Subcutaneous abdominal adipose tissue (tissue), 5 donors: ENCODE data around the gene PFKP.

Experiments used
- H3K27ac ChIP-seq: one replicate; pipeline ENCODE4 v1.7.0; 2013; ENCODE audit warnings: low read depth, mild to moderate bottlenecking, inconsistent platforms, low read length, moderate library complexity
- H3K27me3 ChIP-seq, 5 donors: one replicate each; pipeline ENCODE4 v1.7.0; 2013; ENCODE audit warnings: low read length in 5 of 5, inconsistent platforms in 1 of 5; ENCODE audit not compliant: control insufficient read depth in 5 of 5, insufficient read depth in 4 of 5
- H3K36me3 ChIP-seq, 5 donors: one replicate each; pipeline ENCODE4 v1.7.0; 2013; ENCODE audit warnings: low read length in 5 of 5; ENCODE audit not compliant: control insufficient read depth in 5 of 5, insufficient read depth in 5 of 5
- H3K4me1 ChIP-seq, 5 donors: one replicate each; pipeline ENCODE4 v1.7.0; 2013; ENCODE audit warnings: low read length in 5 of 5, mild to moderate bottlenecking in 3 of 5, moderate library complexity in 1 of 5; ENCODE audit not compliant: control insufficient read depth in 5 of 5, insufficient read depth in 5 of 5
- H3K4me3 ChIP-seq, 5 donors: one replicate each; pipeline ENCODE4 v1.7.0; 2013; ENCODE audit warnings: low read length in 5 of 5, low read depth in 1 of 5
- H3K9ac ChIP-seq, 5 donors: one replicate each; pipeline ENCODE4 v1.7.0; 2013; ENCODE audit warnings: low read length in 5 of 5, mild to moderate bottlenecking in 4 of 5, moderate library complexity in 3 of 5
- H3K9me3 ChIP-seq, 5 donors: one replicate each; pipeline ENCODE4 v1.7.0; 2013; ENCODE audit warnings: low read length in 5 of 5; ENCODE audit not compliant: control insufficient read depth in 5 of 5
- donor health status: healthy.
- donor health status: healthy.
- donor health status: healthy.
- donor health status: healthy.
- donor health status: healthy.

The PFKP gene

GRCh38 chr10:3031490-3031889 is 35.9 kb upstream of the PFKP start:
- H3K36me3 ChIP-seq, result no peaks in the 10 kb centered on the region
- H3K4me3 ChIP-seq, result no peak overlapping the region
- no peaks in the 10 kb centered on the region for H3K9me3 ChIP-seq
- no peak overlapping the region for H3K27ac ChIP-seq
- no peak overlapping the region for H3K9ac ChIP-seq
- peaks cover 0 to 14% (median 8%) of the 10 kb centered on the region in 5 donors for H3K4me1 ChIP-seq
- no peaks in the 10 kb centered on the region for H3K27me3 ChIP-seq

DNA sequence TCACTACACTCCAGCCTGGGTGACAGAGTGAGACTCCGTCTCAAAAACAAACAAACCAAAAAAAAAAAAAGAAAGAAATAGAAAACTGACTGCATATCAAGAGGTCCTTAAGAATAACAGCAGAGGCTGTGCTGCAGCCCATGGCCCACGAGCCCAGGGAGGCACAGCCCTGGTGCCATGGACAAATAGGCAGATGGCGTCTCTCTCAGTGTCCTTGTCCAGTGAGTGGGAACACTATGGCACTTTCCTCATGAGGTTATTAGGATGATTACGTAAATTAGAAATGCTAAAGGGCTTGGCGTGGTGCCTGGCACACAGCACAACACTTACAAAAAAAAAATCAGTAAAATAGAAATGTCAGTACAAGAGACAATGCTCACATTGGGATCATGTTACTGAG is 33.4 kb upstream of the PFKP start:
- no peak overlapping the region for H3K4me3 ChIP-seq
- peaks cover 0 to 21% (median 8%) of the 10 kb centered on the region in 5 donors for H3K4me1 ChIP-seq
- H3K36me3 ChIP-seq, result no peaks in the 10 kb centered on the region
- no peak overlapping the region for H3K9ac ChIP-seq
- H3K27ac ChIP-seq, result no peak overlapping the region
- peaks cover 0 to 5% (median 0%) of the 10 kb centered on the region in 5 donors for H3K27me3 ChIP-seq
- H3K9me3 ChIP-seq, result no peaks in the 10 kb centered on the region

- H3K4me3 ChIP-seq, result no peak overlapping the region
Observed at GRCh38 chr10:3034616-3035015, 32.7 kb upstream of the PFKP start.

DNA sequence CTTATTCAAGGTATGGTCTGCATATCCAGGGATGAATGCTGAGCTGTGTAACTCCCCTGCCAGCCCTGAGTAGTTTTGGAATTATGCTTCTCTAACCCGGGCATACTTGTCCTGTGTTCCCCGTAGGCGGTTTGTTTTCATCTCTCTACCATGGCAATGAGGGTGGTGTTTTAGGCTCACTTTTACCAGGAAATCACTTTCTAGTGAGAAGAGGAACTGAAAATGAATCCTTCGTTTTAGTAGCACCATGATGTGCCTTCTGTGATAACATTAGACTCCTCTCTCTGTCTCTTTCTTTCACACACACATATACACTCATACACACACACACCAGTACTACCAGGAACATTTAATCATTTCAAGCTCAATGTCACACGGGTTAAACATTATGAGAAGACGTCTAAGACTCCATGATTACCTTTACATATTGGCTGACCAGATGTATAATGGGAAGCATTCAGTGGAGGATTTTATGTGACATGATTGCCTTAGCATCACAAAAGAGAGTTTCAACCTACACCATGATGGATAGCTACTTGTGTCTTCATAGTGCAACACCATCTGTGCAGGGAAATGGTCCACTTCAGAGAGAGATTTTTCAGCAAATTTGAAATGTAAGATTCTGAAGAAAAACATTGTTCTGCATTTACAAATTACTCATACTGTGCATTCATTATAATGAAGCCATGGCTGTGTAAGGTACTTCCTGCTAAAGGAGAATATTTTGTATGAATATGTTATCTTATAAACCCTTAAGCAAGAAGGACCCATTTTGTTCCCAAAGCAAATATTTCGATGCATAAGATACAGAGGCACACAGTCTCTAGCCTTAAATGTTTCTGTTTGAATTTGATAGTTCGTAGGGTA is 31.0 kb upstream of the PFKP start:
- Histone ChIP-seq H3K27ac (no peak overlapping the region), H3K4me3 (no peak overlapping the region), H3K4me1 (peaks cover 0 to 21% (median 8%) of the 10 kb centered on the region in 5 donors), H3K9ac (no peak overlapping the region), H3K27me3 (peaks cover 0 to 5% (median 0%) of the 10 kb centered on the region in 5 donors), H3K36me3 (no peaks in the 10 kb centered on the region), H3K9me3 (no peaks in the 10 kb centered on the region)

More at GRCh38 chr10:3034616-3035015, 32.7 kb upstream of the PFKP start:
- peaks cover 0 to 5% (median 0%) of the 10 kb centered on the region in 5 donors for H3K27me3 ChIP-seq
- H3K9me3 ChIP-seq, result no peaks in the 10 kb centered on the region
- no peak overlapping the region for H3K27ac ChIP-seq
- H3K9ac ChIP-seq, result no peak overlapping the region
- no peaks in the 10 kb centered on the region for H3K36me3 ChIP-seq
- H3K4me1 ChIP-seq, result peaks cover 0 to 21% (median 8%) of the 10 kb centered on the region in 5 donors

- Histone ChIP-seq H3K9ac (no peak overlapping the region), H3K4me1 (peaks cover 0 to 21% (median 8%) of the 10 kb centered on the region in 5 donors), H3K4me3 (no peak overlapping the region), H3K36me3 (no peaks in the 10 kb centered on the region), H3K27me3 (peaks cover 0 to 5% (median 0%) of the 10 kb centered on the region in 5 donors), H3K9me3 (no peaks in the 10 kb centered on the region), H3K27ac (no peak overlapping the region)
Observed at GRCh38 chr10:3037182-3037581, 30.2 kb upstream of the PFKP start.

GRCh38 chr10:3040069-3040468 is 27.3 kb upstream of the PFKP start:
- peaks cover 0 to 10% (median 0%) of the 10 kb centered on the region in 5 donors for H3K4me1 ChIP-seq
- H3K9me3 ChIP-seq, result no peaks in the 10 kb centered on the region
- no peak overlapping the region for H3K4me3 ChIP-seq
- H3K36me3 ChIP-seq, result no peaks in the 10 kb centered on the region
- peaks cover 0 to 5% (median 0%) of the 10 kb centered on the region in 5 donors for H3K27me3 ChIP-seq
- H3K27ac ChIP-seq, result no peak overlapping the region
- H3K9ac ChIP-seq, result no peak overlapping the region

GRCh38 chr10:3042589-3042988 is 24.8 kb upstream of the PFKP start:
- no peak overlapping the region for H3K4me3 ChIP-seq
- H3K27me3 ChIP-seq, result peaks cover 4 to 14% (median 11%) of the 10 kb centered on the region in 5 donors
- H3K4me1 ChIP-seq, result peaks cover 2 to 10% (median 10%) of the 10 kb centered on the region in 5 donors
- no peaks in the 10 kb centered on the region for H3K36me3 ChIP-seq
- no peak overlapping the region for H3K9ac ChIP-seq
- no peaks in the 10 kb centered on the region for H3K9me3 ChIP-seq
- no peak overlapping the region for H3K27ac ChIP-seq

DNA sequence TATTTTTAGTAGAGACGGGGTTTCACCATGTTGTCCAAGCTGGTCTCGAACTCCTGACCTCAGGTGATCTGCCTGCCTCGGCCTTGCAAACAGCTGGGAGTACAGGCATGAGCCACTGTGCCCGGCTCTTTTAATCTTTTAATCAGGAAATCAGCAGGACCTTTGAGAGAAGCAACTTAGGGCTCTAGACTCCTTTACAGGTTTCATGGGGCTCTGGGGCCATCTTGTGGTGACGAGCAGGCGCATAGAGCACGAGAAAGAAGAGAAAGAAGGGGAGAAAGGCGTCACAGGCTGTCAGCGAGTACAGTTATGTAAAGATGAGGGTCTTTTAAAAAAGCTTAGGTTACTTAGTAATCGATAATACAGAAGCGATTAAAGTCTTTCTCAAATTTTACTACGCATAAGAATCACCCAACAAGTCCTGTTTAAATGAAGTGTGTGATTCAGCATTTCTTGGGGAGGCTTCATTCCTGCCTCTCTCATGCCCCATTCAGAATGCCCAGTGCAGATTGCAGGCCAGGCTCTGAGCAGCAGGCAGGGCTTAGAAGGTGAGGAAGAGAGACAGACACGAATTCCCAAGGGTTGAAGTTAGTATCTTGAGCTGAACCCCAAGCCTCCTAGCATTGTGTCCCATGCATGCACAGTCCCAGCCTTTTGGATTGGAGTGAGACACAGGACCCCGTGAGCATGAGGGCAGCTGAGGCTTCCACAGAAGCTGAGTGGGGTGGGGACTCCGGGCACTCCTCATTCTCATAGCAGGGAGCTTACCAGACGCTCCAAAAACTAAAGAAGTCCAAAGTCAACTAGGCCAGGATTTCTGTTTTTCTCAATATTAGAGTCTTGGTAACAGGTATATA is 23.6 kb upstream of the PFKP start:
- H3K36me3 ChIP-seq, result no peaks in the 10 kb centered on the region
- H3K4me3 ChIP-seq, result no peak overlapping the region
- H3K9me3 ChIP-seq, result no peaks in the 10 kb centered on the region
- peaks cover 2 to 13% (median 10%) of the 10 kb centered on the region in 5 donors for H3K4me1 ChIP-seq
- H3K27ac ChIP-seq, result no peak overlapping the region
- H3K9ac ChIP-seq, result no peak overlapping the region
- H3K27me3 ChIP-seq, result peaks cover 4 to 17% (median 12%) of the 10 kb centered on the region in 5 donors

- Histone ChIP-seq H3K9me3 (no peaks in the 10 kb centered on the region), H3K4me3 (no peak overlapping the region), H3K36me3 (no peaks in the 10 kb centered on the region), H3K9ac (peak overlapping the region in 1 of 5 donors; percentile 10), H3K4me1 (peaks cover 2 to 13% (median 10%) of the 10 kb centered on the region in 5 donors), H3K27me3 (peaks cover 4 to 17% (median 12%) of the 10 kb centered on the region in 5 donors), H3K27ac (no peak overlapping the region)
Observed at GRCh38 chr10:3045471-3046209, 21.7 kb upstream of the PFKP start.
